ENCODE measurements around the gene LAGE3. TPM values are rescaled to one million over a fixed set of nuclear protein-coding genes. Genes with fewer than 3 reads are reported as not detected.

Gene LAGE3
- total RNA-seq, 1 experiment from 2014 or later = 51.8 TPM

- no peaks in the 10 kb centered on the region for H3K9me2 ChIP-seq (replicated peaks; ENCODE audit: insufficient read depth, low read length)
- no peaks in the 10 kb centered on the region for H3K27me3 ChIP-seq (ENCODE audit: low read length)
- no peak overlapping the region for H3K27ac ChIP-seq (ENCODE audit: low read length)
- no peak overlapping the region for H2AFZ ChIP-seq (ENCODE audit: low read length)
- H3K9ac ChIP-seq (ENCODE audit: low read length) = no peak overlapping the region
- no peaks in the 10 kb centered on the region for H3K9me3 ChIP-seq (ENCODE audit: low read length)
- H3K36me3 ChIP-seq (ENCODE audit: insufficient read depth, low read length) = no peaks in the 10 kb centered on the region
- H4K20me1 ChIP-seq (ENCODE audit: insufficient read depth, low read depth, low read length) = no peaks in the 10 kb centered on the region
- H3K4me3 ChIP-seq (ENCODE audit: low read length) = no peak overlapping the region
- no peak overlapping the region for H3K4me2 ChIP-seq (ENCODE audit: low read depth, low read length, poor library complexity, severe bottlenecking)
- DNase-seq = no peak
- peaks cover 6% of the 10 kb centered on the region for H3K4me1 ChIP-seq (ENCODE audit: low read length)
- peaks cover 6% of the 10 kb centered on the region; the same call in 1 of the 2 replicates for H3K79me2 ChIP-seq (ENCODE audit: low read length)
Observed at GRCh38 chrX:154460326-154460725, 18.8 kb downstream of the LAGE3 start.

GRCh38 chrX:154459832-154460231, 19.2 kb downstream of the LAGE3 start:
- Histone ChIP-seq H3K4me1 (ENCODE audit: low read length) (peaks cover 6% of the 10 kb centered on the region), H2AFZ (ENCODE audit: low read length) (no peak overlapping the region), H3K9me3 (ENCODE audit: low read length) (no peaks in the 10 kb centered on the region), H3K4me2 (ENCODE audit: low read depth, low read length, poor library complexity, severe bottlenecking) (peak overlapping the region; percentile 80), H3K79me2 (ENCODE audit: low read length) (peaks cover 6% of the 10 kb centered on the region; the same call in 1 of the 2 replicates), H4K20me1 (ENCODE audit: insufficient read depth, low read depth, low read length) (no peaks in the 10 kb centered on the region), H3K27me3 (ENCODE audit: low read length) (no peaks in the 10 kb centered on the region), H3K36me3 (ENCODE audit: insufficient read depth, low read length) (no peaks in the 10 kb centered on the region), H3K4me3 (ENCODE audit: low read length) (peak overlapping the region; percentile 81; the same call in 1 of the 2 replicates), H3K27ac (ENCODE audit: low read length) (no peak overlapping the region), H3K9me2 (replicated peaks; ENCODE audit: insufficient read depth, low read length) (no peaks in the 10 kb centered on the region), H3K9ac (ENCODE audit: low read length) (peak overlapping the region; percentile 74)
- DNase-seq = no peak

- Histone ChIP-seq H2AFZ (ENCODE audit: low read length) (no peak overlapping the region), H4K20me1 (ENCODE audit: insufficient read depth, low read depth, low read length) (no peaks in the 10 kb centered on the region), H3K4me1 (ENCODE audit: low read length) (peaks cover 6% of the 10 kb centered on the region), H3K4me2 (ENCODE audit: low read depth, low read length, poor library complexity, severe bottlenecking) (peak overlapping the region; percentile 80), H3K27ac (ENCODE audit: low read length) (no peak overlapping the region), H3K9ac (ENCODE audit: low read length) (peak overlapping the region; percentile 74), H3K36me3 (ENCODE audit: insufficient read depth, low read length) (no peaks in the 10 kb centered on the region), H3K9me2 (replicated peaks; ENCODE audit: insufficient read depth, low read length) (no peaks in the 10 kb centered on the region), H3K9me3 (ENCODE audit: low read length) (no peaks in the 10 kb centered on the region), H3K27me3 (ENCODE audit: low read length) (no peaks in the 10 kb centered on the region), H3K79me2 (ENCODE audit: low read length) (peaks cover 6% of the 10 kb centered on the region; the same call in 1 of the 2 replicates), H3K4me3 (ENCODE audit: low read length) (peak overlapping the region; percentile 81)
- DNase-seq = no peak
Observed at GRCh38 chrX:154458954-154459778, 19.9 kb downstream of the LAGE3 start.

GRCh38 chrX:154458116-154458953, 20.7 kb downstream of the LAGE3 start, which contains the start of gene PLXNA3:
Gene PLXNA3 (plus strand): TSS chrX:154458281. CDS start chrX:154460184, 1,903 bp downstream.
- H4K20me1 ChIP-seq (ENCODE audit: insufficient read depth, low read depth, low read length) = no peaks in the 10 kb centered on the region
- no peak within 1 kb of the TSS for H3K27ac ChIP-seq (ENCODE audit: low read length)
- H3K4me1 ChIP-seq (ENCODE audit: low read length) = peaks cover 6% of the 10 kb centered on the region
- peak within 1 kb of the TSS; percentile 80 for H3K4me2 ChIP-seq (ENCODE audit: low read depth, low read length, poor library complexity, severe bottlenecking)
- H3K27me3 ChIP-seq (ENCODE audit: low read length) = no peaks in the 10 kb centered on the region
- peak; percentile 71 for DNase-seq
- peak within 1 kb of the TSS; percentile 74 for H3K9ac ChIP-seq (ENCODE audit: low read length)
- no peaks in the 10 kb centered on the region for H3K9me2 ChIP-seq (replicated peaks; ENCODE audit: insufficient read depth, low read length)
- peaks cover 6% of the 10 kb centered on the region; the same call in 1 of the 2 replicates for H3K79me2 ChIP-seq (ENCODE audit: low read length)
- no peak within 1 kb of the TSS for H2AFZ ChIP-seq (ENCODE audit: low read length)
- H3K9me3 ChIP-seq (ENCODE audit: low read length) = no peaks in the 10 kb centered on the region
- H3K36me3 ChIP-seq (ENCODE audit: insufficient read depth, low read length) = no peaks in the 10 kb centered on the region
- H3K4me3 ChIP-seq (ENCODE audit: low read length) = peak within 1 kb of the TSS; percentile 81

GRCh38 chrX:154457491-154458115, 21.5 kb downstream of the LAGE3 start:
- H3K4me2 ChIP-seq (ENCODE audit: low read depth, low read length, poor library complexity, severe bottlenecking) = peak overlapping the region; percentile 44
- no peak overlapping the region for H3K27ac ChIP-seq (ENCODE audit: low read length)
- DNase-seq = peak; percentile 74
- H2AFZ ChIP-seq (ENCODE audit: low read length) = no peak overlapping the region
- no peaks in the 10 kb centered on the region for H4K20me1 ChIP-seq (ENCODE audit: insufficient read depth, low read depth, low read length)
- peak overlapping the region; percentile 81; the same call in 1 of the 2 replicates for H3K4me3 ChIP-seq (ENCODE audit: low read length)
- peaks cover 6% of the 10 kb centered on the region; the same call in 1 of the 2 replicates for H3K79me2 ChIP-seq (ENCODE audit: low read length)
- H3K9me2 ChIP-seq (replicated peaks; ENCODE audit: insufficient read depth, low read length) = no peaks in the 10 kb centered on the region
- no peaks in the 10 kb centered on the region for H3K36me3 ChIP-seq (ENCODE audit: insufficient read depth, low read length)
- no peaks in the 10 kb centered on the region for H3K9me3 ChIP-seq (ENCODE audit: low read length)
- H3K9ac ChIP-seq (ENCODE audit: low read length) = peak overlapping the region; percentile 74; the same call in 1 of the 2 replicates
- no peaks in the 10 kb centered on the region for H3K27me3 ChIP-seq (ENCODE audit: low read length)
- peaks cover 6% of the 10 kb centered on the region for H3K4me1 ChIP-seq (ENCODE audit: low read length)

GRCh38 chrX:154452823-154453222, 26.3 kb downstream of the LAGE3 start:
- DNase-seq = no peak
- Histone ChIP-seq H3K4me3 (ENCODE audit: low read length) (no peak overlapping the region), H3K4me2 (ENCODE audit: low read depth, low read length, poor library complexity, severe bottlenecking) (no peak overlapping the region), H3K27ac (ENCODE audit: low read length) (no peak overlapping the region), H2AFZ (ENCODE audit: low read length) (no peak overlapping the region), H3K36me3 (ENCODE audit: insufficient read depth, low read length) (no peaks in the 10 kb centered on the region), H3K79me2 (ENCODE audit: low read length) (no peaks in the 10 kb centered on the region), H3K9me2 (replicated peaks; ENCODE audit: insufficient read depth, low read length) (no peaks in the 10 kb centered on the region), H4K20me1 (ENCODE audit: insufficient read depth, low read depth, low read length) (no peaks in the 10 kb centered on the region), H3K4me1 (ENCODE audit: low read length) (no peaks in the 10 kb centered on the region), H3K27me3 (ENCODE audit: low read length) (no peaks in the 10 kb centered on the region), H3K9ac (ENCODE audit: low read length) (no peak overlapping the region), H3K9me3 (ENCODE audit: low read length) (no peaks in the 10 kb centered on the region)

GRCh38 chrX:154450312-154450711, 28.8 kb downstream of the LAGE3 start:
- no peaks in the 10 kb centered on the region for H3K9me2 ChIP-seq (replicated peaks; ENCODE audit: insufficient read depth, low read length)
- DNase-seq = no peak
- H4K20me1 ChIP-seq (ENCODE audit: insufficient read depth, low read depth, low read length) = no peaks in the 10 kb centered on the region

More at GRCh38 chrX:154450312-154450711, 28.8 kb downstream of the LAGE3 start:
- Histone ChIP-seq H3K9ac (ENCODE audit: low read length) (no peak overlapping the region), H3K27ac (ENCODE audit: low read length) (no peak overlapping the region), H3K27me3 (ENCODE audit: low read length) (no peaks in the 10 kb centered on the region), H3K4me2 (ENCODE audit: low read depth, low read length, poor library complexity, severe bottlenecking) (no peak overlapping the region), H3K79me2 (ENCODE audit: low read length) (peaks cover under 1% of the 10 kb centered on the region; the same call in 1 of the 2 replicates), H2AFZ (ENCODE audit: low read length) (no peak overlapping the region), H3K9me3 (ENCODE audit: low read length) (no peaks in the 10 kb centered on the region), H3K36me3 (ENCODE audit: insufficient read depth, low read length) (no peaks in the 10 kb centered on the region), H3K4me1 (ENCODE audit: low read length) (no peaks in the 10 kb centered on the region; the same call in 1 of the 2 replicates), H3K4me3 (ENCODE audit: low read length) (no peak overlapping the region)
